ENCODE measurements around the gene SPINT3.

GRCh38 chr20:45527294-45527693 lies 11.9 kb upstream of the SPINT3 start:
- no peak for TF ChIP-seq CTCF (conservative IDR thresholded peaks at IDR 0.05 in 1 of 2, IDR thresholded peaks at IDR 0.05 in 1 of 2; ENCODE audit: low read depth in 1 of 2, low read length in 2 of 2)
- no peak for TF ChIP-seq EZH2 (IDR thresholded peaks at IDR 0.05; ENCODE audit: low read length, missing control alignments)

All from fibroblast of lung (primary cell).